GM21619 (cell line): ENCODE results near the gene MRTFA.

Experiments used
- ATAC-seq: cut with Tn5 transposase; IDR thresholded peaks from one replicate; pipeline ENCODE4 v1.9.1; 2021; ENCODE audit not compliant: unreplicated experiment

Gene MRTFA

DNA sequence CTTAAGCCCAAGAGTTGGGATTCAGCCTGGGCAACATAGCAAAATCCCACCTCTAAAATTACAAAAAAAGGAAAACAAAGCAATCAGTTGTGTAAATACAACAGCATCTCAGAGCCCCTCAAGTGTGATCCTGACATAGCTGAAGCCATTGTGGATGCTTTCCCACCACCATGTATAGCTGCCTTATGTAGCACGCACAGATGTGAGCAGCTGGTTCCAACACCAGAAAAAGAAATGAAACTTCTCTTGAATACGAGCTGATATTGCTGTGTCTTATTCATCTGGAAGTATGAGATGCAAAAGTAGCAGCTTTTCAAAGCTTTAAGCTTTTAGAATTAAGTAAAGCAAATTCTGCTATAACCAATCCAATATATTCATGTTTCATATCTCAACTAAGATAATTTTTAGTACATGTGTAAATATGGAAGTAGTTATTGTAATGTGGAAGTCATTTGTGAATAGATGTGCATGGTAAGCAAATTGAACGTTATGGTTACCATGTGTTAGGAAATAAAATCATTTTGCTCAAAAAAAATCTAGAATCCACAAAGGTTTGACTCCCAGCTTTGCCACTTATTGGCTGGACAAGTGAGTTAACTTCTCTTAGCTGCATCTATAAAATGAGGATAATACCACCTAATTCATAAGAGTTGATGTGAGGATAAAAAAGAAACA lies 203.0 kb downstream of the MRTFA start:
- no peak for ATAC-seq

DNA sequence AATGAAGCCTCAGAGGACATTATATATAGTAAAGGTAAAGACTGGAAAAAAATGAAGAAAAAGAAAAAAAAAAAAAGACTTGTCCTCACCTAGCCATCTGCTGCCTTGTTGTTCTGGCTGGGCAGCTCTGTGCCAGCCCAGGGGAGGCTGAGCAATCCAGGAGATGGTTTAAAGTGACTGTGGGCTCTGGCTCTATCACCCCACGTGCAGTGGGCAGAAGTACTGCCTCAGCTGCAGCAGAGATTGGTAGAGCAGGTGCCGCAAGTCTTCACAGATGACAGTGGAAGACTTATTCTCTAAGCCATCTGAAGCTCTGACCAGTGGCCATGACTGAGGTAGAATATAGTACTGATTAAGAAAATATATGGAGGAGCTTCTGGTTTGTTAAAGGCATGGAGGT lies 203.9 kb downstream of the MRTFA start:
- ATAC-seq = no peak

- no peak for ATAC-seq
Observed at GRCh38 chr22:40432157-40432556, 204.4 kb downstream of the MRTFA start.

GRCh38 chr22:40430991-40431390 lies 205.5 kb downstream of the MRTFA start:
- ATAC-seq = no peak

GRCh38 chr22:40429481-40429880 lies 207.0 kb downstream of the MRTFA start:
- no peak for ATAC-seq

- ATAC-seq = no peak
Observed at GRCh38 chr22:40428796-40429195, 207.7 kb downstream of the MRTFA start.

DNA sequence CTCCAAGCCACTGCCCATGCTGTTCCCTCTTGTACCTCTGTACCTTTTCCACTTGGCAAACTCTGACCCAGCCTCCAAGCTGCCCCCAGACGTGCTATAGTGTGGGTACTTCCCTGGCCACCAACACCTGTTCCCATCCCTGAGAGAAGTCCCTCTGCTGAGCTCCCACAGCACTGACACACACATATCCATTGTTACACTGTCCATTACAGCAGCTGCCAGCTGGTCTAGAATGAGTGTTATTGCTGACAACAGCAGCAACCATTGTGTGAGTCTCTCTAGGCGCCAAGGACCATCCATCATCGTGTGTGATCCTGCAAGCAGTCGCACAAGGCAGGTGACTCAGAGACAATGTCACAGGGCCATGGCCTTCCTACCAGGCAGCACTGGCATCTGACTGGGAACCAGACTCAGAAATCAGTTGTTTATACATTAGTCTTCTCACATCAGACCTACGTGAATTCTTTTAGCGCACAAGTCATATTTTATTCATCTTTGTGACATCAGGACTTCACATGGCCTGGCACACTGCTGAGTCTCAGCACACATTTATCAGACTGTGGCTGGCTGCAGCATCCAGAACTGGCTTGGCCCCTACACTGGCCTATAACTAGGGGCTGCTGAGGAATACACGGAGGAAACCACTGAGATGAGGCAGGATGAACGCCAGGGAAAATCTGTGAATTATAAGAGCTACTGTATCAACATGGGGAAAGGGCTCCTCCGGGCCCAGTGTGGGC lies 209.8 kb downstream of the MRTFA start:
- no peak for ATAC-seq

DNA sequence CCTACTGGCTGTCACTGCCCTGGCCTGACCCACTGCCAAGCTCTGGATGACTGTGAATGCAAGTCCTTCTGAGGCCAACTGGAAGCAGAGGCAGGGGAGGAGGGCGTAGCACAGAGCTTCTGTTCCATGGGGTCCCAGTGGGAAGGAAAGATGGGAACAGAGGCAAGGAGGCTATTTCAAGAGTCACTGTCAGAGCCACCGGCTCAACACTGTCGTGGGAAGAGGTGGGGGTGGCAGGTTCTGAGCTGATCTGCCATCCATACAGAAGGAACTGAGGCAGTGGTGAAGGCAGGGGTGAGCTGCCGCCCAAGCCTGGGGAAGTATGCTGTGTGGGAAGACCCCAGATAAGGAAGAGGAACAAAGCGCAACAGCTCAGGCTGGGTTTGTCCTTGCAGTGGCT lies 211.4 kb downstream of the MRTFA start:
- ATAC-seq = no peak

DNA sequence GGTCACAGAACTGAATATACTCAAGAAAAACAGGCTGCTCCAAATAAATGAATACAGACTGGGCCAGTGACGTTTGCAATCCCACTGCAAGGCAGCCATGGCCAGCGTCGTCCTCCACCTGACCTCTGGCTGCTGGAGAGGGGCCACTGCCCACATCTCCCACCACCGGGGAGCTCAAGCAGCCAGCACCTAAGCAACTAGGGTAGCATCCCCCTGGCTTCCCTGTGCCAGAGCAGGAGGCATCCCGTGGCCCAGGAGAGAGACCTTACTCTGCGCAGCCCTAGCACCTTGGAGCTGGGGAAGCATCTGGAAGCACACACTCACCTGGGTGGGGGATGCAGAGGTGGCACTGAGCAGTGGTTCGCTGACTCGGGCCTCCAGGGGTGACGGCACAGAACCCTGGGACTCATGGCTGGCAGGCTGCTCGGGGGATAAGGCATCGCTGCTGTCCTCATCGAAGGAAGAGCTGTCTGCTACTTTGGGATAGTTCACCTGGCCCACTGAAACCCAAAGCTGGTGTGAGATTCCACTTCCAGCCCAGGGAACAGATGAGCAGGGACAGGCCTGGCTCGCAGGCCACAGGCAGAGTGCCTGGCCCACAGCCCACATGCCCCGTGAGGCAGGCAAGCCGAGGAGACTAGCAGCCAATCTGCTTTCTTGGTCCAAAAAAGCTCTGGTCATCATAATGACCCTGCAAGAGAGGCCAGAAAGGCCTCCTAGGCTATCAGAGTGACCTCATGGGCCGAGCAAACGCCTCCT lies 212.5 kb downstream of the MRTFA start:
- no peak for ATAC-seq

DNA sequence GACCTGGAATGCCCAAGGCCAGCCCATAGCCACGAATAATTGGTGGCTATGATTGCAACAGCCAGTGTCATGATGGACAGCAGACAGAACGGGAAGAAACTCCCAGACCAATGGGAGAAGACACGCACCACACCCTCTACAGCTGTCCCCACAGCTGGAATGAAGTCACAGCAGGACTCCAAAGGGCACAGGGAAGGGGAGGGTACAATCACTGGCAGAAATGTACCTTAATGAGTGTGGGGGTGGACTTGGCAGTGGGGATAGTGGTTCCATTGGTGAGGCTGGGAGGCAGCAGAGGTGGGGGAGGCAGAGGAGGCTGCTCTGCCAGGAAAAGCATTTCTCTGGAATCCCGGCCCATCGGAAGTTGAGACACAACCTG lies 213.2 kb downstream of the MRTFA start:
- no peak for ATAC-seq

- no peak for ATAC-seq
Observed at GRCh38 chr22:40422558-40423309, 213.8 kb downstream of the MRTFA start.

- no peak for ATAC-seq
Observed at GRCh38 chr22:40421941-40422340, 214.6 kb downstream of the MRTFA start.

GRCh38 chr22:40421082-40421350 lies 215.5 kb downstream of the MRTFA start:
- no peak for ATAC-seq

- no peak for ATAC-seq
Observed at GRCh38 chr22:40420341-40421081, 216.0 kb downstream of the MRTFA start.

DNA sequence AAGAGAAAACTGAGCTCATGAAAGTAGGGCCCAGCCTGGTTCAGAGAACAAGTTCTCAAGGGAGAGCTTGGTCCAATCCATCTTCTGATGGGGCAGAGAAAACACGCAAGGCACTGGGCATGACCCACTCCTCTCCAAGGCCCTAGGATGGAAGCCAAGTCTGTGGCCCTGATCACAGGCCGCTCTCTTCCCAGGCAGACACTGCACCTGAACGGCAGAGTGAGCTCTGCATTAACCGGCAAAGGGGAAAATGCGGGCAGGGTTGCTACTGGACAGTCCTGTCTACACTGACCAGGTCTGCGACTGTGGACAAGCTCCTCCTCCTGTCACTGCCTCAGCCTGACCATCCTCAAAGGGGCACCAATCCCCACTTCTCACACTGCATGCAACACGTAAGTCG lies 216.8 kb downstream of the MRTFA start:
- ATAC-seq = no peak

- ATAC-seq = no peak
Observed at GRCh38 chr22:40418366-40419201, 217.9 kb downstream of the MRTFA start.

DNA sequence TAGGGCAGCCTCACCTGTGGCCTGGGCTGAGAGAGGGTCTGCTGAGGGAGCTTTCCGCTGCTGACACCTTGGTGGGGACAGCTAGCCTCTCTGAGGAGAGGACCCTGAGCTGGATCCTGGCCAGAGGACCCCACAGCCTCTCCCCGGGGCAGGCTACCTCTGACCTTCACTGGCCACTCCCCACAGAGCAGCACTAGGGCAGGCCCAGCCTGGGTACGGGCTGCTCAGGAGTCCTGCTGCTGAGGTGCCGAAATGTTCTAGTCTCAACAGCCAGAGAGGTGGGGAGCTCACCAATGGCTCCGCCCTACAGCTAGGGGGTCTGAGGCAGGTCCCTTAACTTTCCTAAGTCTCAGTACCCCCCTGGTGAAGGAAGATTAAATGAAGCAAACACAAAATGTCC lies 218.6 kb downstream of the MRTFA start:
- no peak for ATAC-seq

- no peak for ATAC-seq
Observed at GRCh38 chr22:40417041-40417440, 219.5 kb downstream of the MRTFA start.

GRCh38 chr22:40416636-40417035 lies 219.9 kb downstream of the MRTFA start:
- no peak for ATAC-seq

- ATAC-seq = no peak
Observed at GRCh38 chr22:40416267-40416570, 220.3 kb downstream of the MRTFA start.
